ENCODE results near the gene LRFN2. TPM values are rescaled to one million over a fixed set of nuclear protein-coding genes. Genes with fewer than 3 reads are reported as not detected.

Gene LRFN2
- total RNA-seq, 3 donors from 2014 or later, result not detected

DNA sequence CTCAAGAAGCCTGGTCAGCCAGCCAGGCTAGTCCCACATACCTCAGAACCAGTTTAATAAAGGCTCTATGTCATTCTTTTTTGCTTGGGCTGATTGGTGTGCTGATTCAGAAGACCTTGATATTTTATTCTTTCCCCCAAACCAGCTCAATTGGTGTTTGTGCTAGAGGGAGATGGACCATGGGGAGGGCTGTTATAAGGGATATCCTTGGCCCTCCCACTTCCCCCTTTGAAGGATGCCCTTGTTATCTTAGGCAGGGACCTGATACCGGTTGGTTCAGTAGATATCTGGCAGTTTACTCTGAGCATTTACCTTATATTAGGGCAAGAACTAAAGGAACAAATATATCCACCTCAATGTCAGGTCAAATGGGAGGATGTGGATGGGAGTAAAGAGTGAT, 207.4 kb downstream of the LRFN2 start:
- no peak overlapping the region for H3K4me3 ChIP-seq
- no peak overlapping the region for H3K27ac ChIP-seq
- no peaks in the 10 kb centered on the region for H3K4me1 ChIP-seq
- no peaks in the 10 kb centered on the region for H3K9me3 ChIP-seq
- H3K36me3 ChIP-seq, result no peaks in the 10 kb centered on the region
- intact Hi-C loops (cut with DNase I; ENCODE audit: low total_unique reads), result no loop called here
- no peak for DNase-seq (ENCODE audit: low spot score in 2 of 2)
- TF ChIP-seq POLR2AphosphoS5 (IDR thresholded peaks at IDR 0.05) (no peak), POLR2A (IDR thresholded peaks at IDR 0.05) (no peak), CTCF (IDR thresholded peaks at IDR 0.05) (no peak)
- H3K27me3 ChIP-seq, result no peaks in the 10 kb centered on the region

- Histone ChIP-seq H3K27me3 (no peaks in the 10 kb centered on the region), H3K36me3 (no peaks in the 10 kb centered on the region), H3K27ac (no peak overlapping the region), H3K4me1 (no peaks in the 10 kb centered on the region), H3K4me3 (no peak overlapping the region), H3K9me3 (no peaks in the 10 kb centered on the region)
- intact Hi-C loops (cut with DNase I; ENCODE audit: low total_unique reads), result no loop called here
- DNase-seq (ENCODE audit: low spot score in 2 of 2), result no peak
- TF ChIP-seq POLR2A (IDR thresholded peaks at IDR 0.05) (no peak), CTCF (IDR thresholded peaks at IDR 0.05) (no peak), POLR2AphosphoS5 (IDR thresholded peaks at IDR 0.05) (no peak)
Measured at GRCh38 chr6:40378725-40379074, 208.5 kb downstream of the LRFN2 start.

DNA sequence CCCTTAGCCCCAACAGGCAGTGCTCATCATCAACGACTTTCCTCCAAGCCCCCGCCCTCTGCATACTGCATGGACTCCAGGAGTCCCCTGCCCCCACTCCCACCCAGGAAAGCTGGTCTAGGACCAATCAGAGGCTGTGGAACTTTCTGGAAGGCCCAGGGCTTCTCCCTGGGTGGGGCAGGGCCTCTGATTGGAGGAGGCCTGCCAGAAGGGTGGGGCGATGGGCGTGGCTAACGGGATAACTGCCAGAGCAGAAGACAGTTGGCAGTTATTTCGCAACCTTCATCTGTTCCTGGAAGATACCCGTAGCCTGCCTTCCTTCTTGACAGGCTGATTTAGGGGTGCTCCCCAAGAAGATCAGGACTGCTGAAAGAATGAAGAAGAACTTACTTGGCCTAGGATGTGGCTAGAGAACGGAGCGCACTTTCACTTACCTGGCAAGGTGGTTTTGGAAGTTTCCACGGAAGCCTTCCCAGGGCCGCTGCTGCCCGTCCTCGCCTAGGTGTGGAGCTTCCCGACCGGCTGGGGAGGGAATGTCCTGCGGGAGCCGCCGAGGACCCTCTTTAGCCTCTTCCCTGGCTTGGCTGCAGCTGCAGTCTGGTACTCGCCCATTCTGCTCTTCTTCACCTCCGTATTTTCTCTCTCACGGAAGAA, 209.0 kb downstream of the LRFN2 start:
- Histone ChIP-seq H3K27me3 (no peaks in the 10 kb centered on the region), H3K27ac (no peak overlapping the region), H3K4me3 (no peak overlapping the region), H3K36me3 (no peaks in the 10 kb centered on the region), H3K9me3 (no peaks in the 10 kb centered on the region), H3K4me1 (no peaks in the 10 kb centered on the region)
- intact Hi-C loops (cut with DNase I; ENCODE audit: low total_unique reads), result no loop called here
- TF ChIP-seq CTCF (IDR thresholded peaks at IDR 0.05) (no peak), POLR2AphosphoS5 (IDR thresholded peaks at IDR 0.05) (no peak), POLR2A (IDR thresholded peaks at IDR 0.05) (no peak)
- DNase-seq (ENCODE audit: low spot score in 2 of 2), result no peak

- Histone ChIP-seq H3K27me3 (no peaks in the 10 kb centered on the region), H3K4me1 (no peaks in the 10 kb centered on the region), H3K9me3 (no peaks in the 10 kb centered on the region), H3K4me3 (no peak overlapping the region), H3K27ac (no peak overlapping the region), H3K36me3 (no peaks in the 10 kb centered on the region)
- intact Hi-C loops (cut with DNase I; ENCODE audit: low total_unique reads), result no loop called here
- TF ChIP-seq POLR2A (IDR thresholded peaks at IDR 0.05) (no peak), CTCF (IDR thresholded peaks at IDR 0.05) (no peak), POLR2AphosphoS5 (IDR thresholded peaks at IDR 0.05) (no peak)
- DNase-seq (ENCODE audit: low spot score in 2 of 2), result no peak
Measured at GRCh38 chr6:40377173-40377806, 209.9 kb downstream of the LRFN2 start.

DNA sequence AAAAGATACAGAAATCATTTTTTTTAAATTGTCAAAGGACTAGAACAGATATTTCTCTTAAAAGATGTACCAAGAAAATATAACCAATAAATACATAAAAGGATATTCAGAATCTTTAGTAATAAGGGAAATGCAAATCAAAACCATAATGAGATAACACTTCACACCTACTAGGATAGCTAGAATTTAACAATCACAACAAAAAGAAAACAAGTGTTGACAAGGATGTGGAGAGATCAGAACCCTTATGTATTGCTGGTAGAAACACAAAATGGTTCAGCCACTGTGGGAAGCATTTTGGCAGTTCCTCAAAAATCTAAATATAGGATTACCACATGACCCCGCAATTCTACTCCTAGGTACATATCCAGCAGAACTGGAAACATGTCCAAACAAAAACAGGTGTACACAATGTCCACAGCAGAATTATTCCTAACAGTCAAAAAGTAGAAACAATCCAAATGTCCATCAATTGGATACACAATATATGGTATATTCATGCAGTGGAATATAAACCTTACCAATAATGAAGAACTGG, 211.0 kb downstream of the LRFN2 start:
- intact Hi-C loops (cut with DNase I; ENCODE audit: low total_unique reads), result no loop called here
- no peaks in the 10 kb centered on the region for H3K9me3 ChIP-seq
- H3K4me3 ChIP-seq, result no peak overlapping the region
- H3K27ac ChIP-seq, result no peak overlapping the region
- H3K27me3 ChIP-seq, result no peaks in the 10 kb centered on the region
- DNase-seq (ENCODE audit: low spot score in 2 of 2), result no peak
- H3K4me1 ChIP-seq, result no peaks in the 10 kb centered on the region
- TF ChIP-seq POLR2A (IDR thresholded peaks at IDR 0.05), result no peak
- H3K36me3 ChIP-seq, result no peaks in the 10 kb centered on the region

All from breast epithelium (tissue), 4 donors.